Heart left ventricle (tissue), 13 donors: Measurements from ENCODE around the gene KIF1A.

Source experiments
- POLR2A ChIP-seq, 2 donors: fragments of 450-650 bp; IDR thresholded peaks; one replicate each; pipeline ENCODE4 v1.6.1; 2017; ENCODE audit warnings: antibody characterized with exemption in 2 of 2, mild to moderate bottlenecking in 2 of 2, moderate library complexity in 2 of 2
- TF ChIP-seq, protein P1 (sequence below), 12 donors: fragments of 200-600 bp; sonication (generic) in 4 of 12; IDR thresholded peaks; one replicate each; pipeline versions ENCODE4 v1.5.0 to v1.8.0; 2018 to 2022; ENCODE audit warnings: antibody characterized with exemption in 12 of 12, mild to moderate bottlenecking in 5 of 12
- donor health status: ischemic (EF 13 %, LVEDD 7.1; RV severe dilation, severe dysfunction).
- donor health status: DM: no; HTN: yes; CAD: no.
- donor health status: DM: no; HTN: no; CAD: no.
- donor health status: ischemic (EF 25% LVEDD 6.9; RV normal size, moderate dysfunction).
- donor health status: ischemic (EF 25% LVEDD 5.7; RV mildly dilated, moderate dysfunction).
- donor health status: ischemic (EF 35%, LVEDD 5.7; RV mildly dilated, moderate dysfunction).
- donor health status: nonischemic (EF 11% LVEDD 7.7; RV severe dilation, severe dysfunction).
- donor health status: DM: yes; HTN: yes; CAD: no.
- donor health status: PGD.
- donor health status: ischemic (EF 29% LVEDD 5.4; RV normal size, mild dysfunction).
- donor health status: nonischemic (EF 23%, LVEDD 6.1; RV moderate dilation, normal function).

GRCh38 chr2:240704651-240705050 lies 115.4 kb downstream of the KIF1A start:
- TF ChIP-seq, protein P1, sequence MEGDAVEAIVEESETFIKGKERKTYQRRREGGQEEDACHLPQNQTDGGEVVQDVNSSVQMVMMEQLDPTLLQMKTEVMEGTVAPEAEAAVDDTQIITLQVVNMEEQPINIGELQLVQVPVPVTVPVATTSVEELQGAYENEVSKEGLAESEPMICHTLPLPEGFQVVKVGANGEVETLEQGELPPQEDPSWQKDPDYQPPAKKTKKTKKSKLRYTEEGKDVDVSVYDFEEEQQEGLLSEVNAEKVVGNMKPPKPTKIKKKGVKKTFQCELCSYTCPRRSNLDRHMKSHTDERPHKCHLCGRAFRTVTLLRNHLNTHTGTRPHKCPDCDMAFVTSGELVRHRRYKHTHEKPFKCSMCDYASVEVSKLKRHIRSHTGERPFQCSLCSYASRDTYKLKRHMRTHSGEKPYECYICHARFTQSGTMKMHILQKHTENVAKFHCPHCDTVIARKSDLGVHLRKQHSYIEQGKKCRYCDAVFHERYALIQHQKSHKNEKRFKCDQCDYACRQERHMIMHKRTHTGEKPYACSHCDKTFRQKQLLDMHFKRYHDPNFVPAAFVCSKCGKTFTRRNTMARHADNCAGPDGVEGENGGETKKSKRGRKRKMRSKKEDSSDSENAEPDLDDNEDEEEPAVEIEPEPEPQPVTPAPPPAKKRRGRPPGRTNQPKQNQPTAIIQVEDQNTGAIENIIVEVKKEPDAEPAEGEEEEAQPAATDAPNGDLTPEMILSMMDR (IDR thresholded peaks at IDR 0.05), result no peak
- TF ChIP-seq POLR2A (IDR thresholded peaks at IDR 0.05), result no peak
